Measurements from ENCODE around the gene KMT5C.

Gene KMT5C

DNA sequence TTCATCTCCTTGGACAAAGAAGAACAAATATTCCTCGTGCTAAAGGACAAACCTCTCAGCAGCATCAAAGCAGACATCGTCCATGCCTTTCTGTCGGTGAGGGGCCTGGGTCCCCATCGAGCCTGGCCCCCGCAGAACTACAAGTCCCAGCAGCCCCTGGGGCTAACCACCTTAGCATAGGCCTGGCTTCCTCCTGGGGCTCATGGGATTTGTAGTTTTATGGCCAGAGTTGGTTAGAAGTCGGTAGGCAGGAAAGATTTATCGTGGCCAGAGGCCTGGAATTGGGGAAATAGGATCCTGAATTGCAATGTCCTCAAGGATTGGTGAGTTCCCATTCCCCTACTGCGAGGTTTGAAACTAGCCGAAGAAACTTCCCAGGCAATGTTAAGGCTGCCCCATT lies 34.2 kb upstream of the KMT5C start:
- H3K9me3 ChIP-seq (ENCODE audit: control insufficient read depth in 2 of 2, low read length in 2 of 2) = no peaks in the 10 kb centered on the region
- no peak overlapping the region for H3K9ac ChIP-seq (ENCODE audit: low read depth in 1 of 2, low read length in 2 of 2)
- no peak overlapping the region for H3K27ac ChIP-seq (ENCODE audit: low read depth in 2 of 2, low read length in 2 of 2)
- H3K36me3 ChIP-seq (ENCODE audit: control insufficient read depth in 2 of 2, insufficient read depth in 2 of 2, low read length in 2 of 2) = no peaks in the 10 kb centered on the region
- no peaks in the 10 kb centered on the region for H3K27me3 ChIP-seq (ENCODE audit: control insufficient read depth in 2 of 2, insufficient read depth in 2 of 2, low read length in 2 of 2)
- H3K4me3 ChIP-seq (ENCODE audit: low read length in 2 of 2) = no peak overlapping the region
- H3K4me1 ChIP-seq (ENCODE audit: control insufficient read depth in 2 of 2, insufficient read depth in 2 of 2, low read length in 2 of 2) = peaks cover 0 to 8% of the 10 kb centered on the region in 2 donors

DNA sequence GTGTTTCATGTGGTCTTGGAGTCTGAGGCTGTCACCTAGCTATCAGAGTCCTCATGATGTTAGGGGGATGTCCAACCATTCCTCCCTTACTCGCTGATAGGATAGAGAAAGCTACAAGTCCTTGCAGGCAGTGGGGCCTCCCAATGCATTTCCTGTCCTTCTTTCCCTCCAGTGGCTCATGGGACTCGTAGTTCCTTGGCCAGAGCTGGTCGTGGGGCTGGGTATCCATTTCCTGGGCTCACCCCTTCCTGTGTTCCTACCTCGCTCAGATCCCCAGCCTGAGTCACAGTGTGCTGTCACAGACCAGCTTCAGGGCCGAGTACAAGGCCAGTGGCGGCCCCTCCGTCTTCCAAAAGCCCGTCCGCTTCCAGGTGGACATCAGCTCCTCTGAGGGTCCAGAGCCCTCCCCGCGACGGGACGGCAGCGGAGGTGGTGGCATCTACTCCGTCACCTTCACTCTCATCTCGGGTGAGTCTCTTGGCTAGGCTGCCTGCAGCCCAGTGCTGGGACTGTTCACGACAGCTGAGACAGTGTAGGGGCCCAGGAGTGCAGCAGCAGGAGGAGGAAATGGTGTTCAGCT lies 33.6 kb upstream of the KMT5C start:
- Histone ChIP-seq H3K9me3 (ENCODE audit: control insufficient read depth in 2 of 2, low read length in 2 of 2) (no peaks in the 10 kb centered on the region), H3K27ac (ENCODE audit: low read depth in 2 of 2, low read length in 2 of 2) (no peak overlapping the region), H3K27me3 (ENCODE audit: control insufficient read depth in 2 of 2, insufficient read depth in 2 of 2, low read length in 2 of 2) (no peaks in the 10 kb centered on the region), H3K4me1 (ENCODE audit: control insufficient read depth in 2 of 2, insufficient read depth in 2 of 2, low read length in 2 of 2) (peaks cover 0 to 8% of the 10 kb centered on the region in 2 donors), H3K4me3 (ENCODE audit: low read length in 2 of 2) (no peak overlapping the region), H3K9ac (ENCODE audit: low read depth in 1 of 2, low read length in 2 of 2) (no peak overlapping the region), H3K36me3 (ENCODE audit: control insufficient read depth in 2 of 2, insufficient read depth in 2 of 2, low read length in 2 of 2) (no peaks in the 10 kb centered on the region)

DNA sequence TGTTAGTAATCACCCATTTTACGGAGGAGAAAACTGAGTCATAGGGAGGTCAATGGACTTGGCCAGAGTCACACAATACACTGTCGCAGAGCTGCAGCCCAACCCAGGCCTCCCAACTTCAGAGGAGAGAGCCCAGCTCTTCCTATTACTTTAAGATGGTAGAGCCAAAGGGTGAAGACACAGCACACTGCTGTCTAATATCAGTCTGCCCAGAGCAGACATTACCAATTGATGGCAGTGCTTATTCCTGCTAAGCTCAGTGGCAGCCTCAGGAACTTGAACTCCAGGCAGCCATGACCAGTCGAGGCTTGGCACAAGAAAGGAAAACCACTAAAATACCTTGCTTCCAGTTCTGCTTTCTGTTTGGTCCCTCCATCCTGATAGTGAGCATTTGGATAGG lies 33.0 kb upstream of the KMT5C start:
- Histone ChIP-seq H3K4me3 (ENCODE audit: low read length in 2 of 2) (no peak overlapping the region), H3K4me1 (ENCODE audit: control insufficient read depth in 2 of 2, insufficient read depth in 2 of 2, low read length in 2 of 2) (peaks cover 0 to 3% of the 10 kb centered on the region in 2 donors), H3K36me3 (ENCODE audit: control insufficient read depth in 2 of 2, insufficient read depth in 2 of 2, low read length in 2 of 2) (no peaks in the 10 kb centered on the region), H3K9me3 (ENCODE audit: control insufficient read depth in 2 of 2, low read length in 2 of 2) (no peaks in the 10 kb centered on the region), H3K27ac (ENCODE audit: low read depth in 2 of 2, low read length in 2 of 2) (no peak overlapping the region), H3K9ac (ENCODE audit: low read depth in 1 of 2, low read length in 2 of 2) (no peak overlapping the region), H3K27me3 (ENCODE audit: control insufficient read depth in 2 of 2, insufficient read depth in 2 of 2, low read length in 2 of 2) (no peaks in the 10 kb centered on the region)

DNA sequence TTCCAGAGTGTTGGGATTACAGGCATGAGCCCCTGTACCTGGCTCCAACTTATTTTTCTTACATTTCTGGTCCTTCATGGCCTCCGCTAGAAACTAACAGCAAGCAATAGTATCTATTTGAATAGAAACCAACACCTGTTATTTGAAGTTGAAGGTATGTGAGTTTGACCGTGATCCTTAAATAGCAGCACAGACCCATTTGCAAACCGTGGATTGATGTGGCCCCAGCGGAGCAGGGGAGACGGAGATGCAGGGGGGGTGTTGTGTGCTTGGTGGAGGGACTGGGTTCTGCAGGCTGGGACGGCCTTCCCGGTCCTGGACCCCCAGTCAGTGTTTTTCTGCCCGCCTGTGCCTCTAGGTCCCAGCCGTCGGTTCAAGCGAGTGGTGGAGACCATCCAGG lies 31.4 kb upstream of the KMT5C start:
- H3K27me3 ChIP-seq (ENCODE audit: control insufficient read depth in 2 of 2, insufficient read depth in 2 of 2, low read length in 2 of 2) = no peaks in the 10 kb centered on the region
- no peak overlapping the region for H3K27ac ChIP-seq (ENCODE audit: low read depth in 2 of 2, low read length in 2 of 2)
- no peaks in the 10 kb centered on the region for H3K4me1 ChIP-seq (ENCODE audit: control insufficient read depth in 2 of 2, insufficient read depth in 2 of 2, low read length in 2 of 2)
- H3K36me3 ChIP-seq (ENCODE audit: control insufficient read depth in 2 of 2, insufficient read depth in 2 of 2, low read length in 2 of 2) = no peaks in the 10 kb centered on the region
- no peaks in the 10 kb centered on the region for H3K9me3 ChIP-seq (ENCODE audit: control insufficient read depth in 2 of 2, low read length in 2 of 2)
- H3K4me3 ChIP-seq (ENCODE audit: low read length in 2 of 2) = no peak overlapping the region
- no peak overlapping the region for H3K9ac ChIP-seq (ENCODE audit: low read depth in 1 of 2, low read length in 2 of 2)

DNA sequence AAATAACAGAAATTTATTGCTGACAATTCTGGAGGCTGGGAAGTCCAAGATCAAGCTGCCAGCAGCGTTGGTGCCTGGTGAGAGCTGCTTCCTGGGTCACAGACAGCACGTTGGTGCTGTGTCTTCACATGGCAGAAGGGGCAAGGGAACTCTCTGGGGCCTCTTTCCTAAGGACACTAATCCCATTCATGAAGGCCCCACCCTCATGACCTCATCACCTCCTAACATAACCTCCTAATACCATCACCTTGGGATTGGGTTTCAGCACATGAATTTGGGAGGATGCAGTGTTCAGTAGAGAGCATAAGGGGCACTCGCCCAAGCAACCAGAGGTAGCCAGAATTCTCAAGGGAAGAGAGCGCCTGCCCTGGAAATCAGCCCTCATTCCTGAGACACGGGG lies 30.2 kb upstream of the KMT5C start:
- no peak overlapping the region for H3K27ac ChIP-seq (ENCODE audit: low read depth in 2 of 2, low read length in 2 of 2)
- H3K27me3 ChIP-seq (ENCODE audit: control insufficient read depth in 2 of 2, insufficient read depth in 2 of 2, low read length in 2 of 2) = no peaks in the 10 kb centered on the region
- H3K4me3 ChIP-seq (ENCODE audit: low read length in 2 of 2) = no peak overlapping the region
- H3K9me3 ChIP-seq (ENCODE audit: control insufficient read depth in 2 of 2, low read length in 2 of 2) = no peaks in the 10 kb centered on the region
- no peaks in the 10 kb centered on the region for H3K36me3 ChIP-seq (ENCODE audit: control insufficient read depth in 2 of 2, insufficient read depth in 2 of 2, low read length in 2 of 2)
- no peaks in the 10 kb centered on the region for H3K4me1 ChIP-seq (ENCODE audit: control insufficient read depth in 2 of 2, insufficient read depth in 2 of 2, low read length in 2 of 2)
- H3K9ac ChIP-seq (ENCODE audit: low read depth in 1 of 2, low read length in 2 of 2) = no peak overlapping the region

DNA sequence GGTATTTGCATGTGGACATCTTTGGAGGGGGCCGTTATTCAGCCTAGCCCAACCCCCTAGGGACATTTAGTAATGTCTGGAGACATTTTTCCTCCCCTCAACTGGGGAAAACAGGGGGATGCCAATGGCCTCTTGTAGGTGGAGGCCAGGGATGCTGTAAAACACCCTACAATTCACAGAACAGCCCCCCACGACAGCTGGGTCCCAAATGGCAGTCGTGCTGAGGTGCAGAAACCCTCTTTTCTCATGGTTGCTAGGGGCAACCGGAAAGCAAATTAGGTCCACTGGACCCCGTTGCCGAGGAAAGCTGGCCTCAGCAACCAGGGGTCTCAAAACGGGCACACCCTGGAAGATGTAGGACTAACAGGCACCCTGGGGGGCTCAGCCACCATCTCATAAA lies 29.2 kb upstream of the KMT5C start:
- Histone ChIP-seq H3K36me3 (ENCODE audit: control insufficient read depth in 2 of 2, insufficient read depth in 2 of 2, low read length in 2 of 2) (no peaks in the 10 kb centered on the region), H3K27me3 (ENCODE audit: control insufficient read depth in 2 of 2, insufficient read depth in 2 of 2, low read length in 2 of 2) (no peaks in the 10 kb centered on the region), H3K9me3 (ENCODE audit: control insufficient read depth in 2 of 2, low read length in 2 of 2) (no peaks in the 10 kb centered on the region), H3K4me3 (ENCODE audit: low read length in 2 of 2) (no peak overlapping the region), H3K9ac (ENCODE audit: low read depth in 1 of 2, low read length in 2 of 2) (no peak overlapping the region), H3K27ac (ENCODE audit: low read depth in 2 of 2, low read length in 2 of 2) (no peak overlapping the region), H3K4me1 (ENCODE audit: control insufficient read depth in 2 of 2, insufficient read depth in 2 of 2, low read length in 2 of 2) (no peaks in the 10 kb centered on the region)

DNA sequence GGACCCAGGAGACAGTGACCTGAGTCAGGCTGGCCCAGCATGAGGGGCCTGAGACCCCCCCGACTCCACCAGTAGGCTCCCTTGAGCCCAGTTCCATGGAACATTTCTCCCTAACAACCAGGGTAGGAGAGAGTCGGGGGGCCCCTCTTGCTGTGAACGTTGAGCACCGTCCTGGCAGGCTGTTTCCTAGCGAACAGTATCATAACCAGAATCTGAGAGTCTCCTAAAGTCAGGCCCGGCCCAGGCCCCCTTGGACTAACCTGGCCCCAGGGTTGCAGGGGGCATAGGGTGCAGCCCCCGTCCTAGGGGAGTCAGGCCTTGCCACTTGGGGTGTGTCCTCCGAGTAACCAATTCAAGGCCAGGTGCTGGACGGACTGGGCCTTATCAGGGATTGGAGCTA lies 28.3 kb upstream of the KMT5C start:
- Histone ChIP-seq H3K9ac (ENCODE audit: low read depth in 1 of 2, low read length in 2 of 2) (no peak overlapping the region), H3K36me3 (ENCODE audit: control insufficient read depth in 2 of 2, insufficient read depth in 2 of 2, low read length in 2 of 2) (no peaks in the 10 kb centered on the region), H3K27me3 (ENCODE audit: control insufficient read depth in 2 of 2, insufficient read depth in 2 of 2, low read length in 2 of 2) (no peaks in the 10 kb centered on the region), H3K9me3 (ENCODE audit: control insufficient read depth in 2 of 2, low read length in 2 of 2) (no peaks in the 10 kb centered on the region), H3K27ac (ENCODE audit: low read depth in 2 of 2, low read length in 2 of 2) (no peak overlapping the region), H3K4me1 (ENCODE audit: control insufficient read depth in 2 of 2, insufficient read depth in 2 of 2, low read length in 2 of 2) (no peaks in the 10 kb centered on the region), H3K4me3 (ENCODE audit: low read length in 2 of 2) (no peak overlapping the region)

DNA sequence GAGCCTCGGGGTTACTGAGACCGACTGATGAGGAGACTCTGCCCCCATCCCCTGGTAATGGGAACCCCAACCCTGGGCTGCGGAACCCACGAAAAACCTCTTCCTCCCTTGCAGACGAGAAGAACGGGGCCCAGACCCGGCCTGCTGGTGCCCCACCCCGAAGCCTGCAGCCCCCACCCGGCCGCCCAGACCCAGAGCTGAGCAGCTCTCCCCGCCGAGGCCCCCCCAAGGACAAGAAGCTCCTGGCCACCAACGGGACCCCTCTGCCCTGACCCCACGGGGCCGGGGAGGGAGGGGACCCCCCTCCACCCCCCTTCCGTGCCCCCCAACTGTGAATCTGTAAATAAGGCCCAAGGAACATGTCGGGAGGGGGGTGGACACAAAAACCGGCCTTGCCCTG lies 27.9 kb upstream of the KMT5C start:
- H3K27me3 ChIP-seq (ENCODE audit: control insufficient read depth in 2 of 2, insufficient read depth in 2 of 2, low read length in 2 of 2) = no peaks in the 10 kb centered on the region
- H3K27ac ChIP-seq (ENCODE audit: low read depth in 2 of 2, low read length in 2 of 2) = no peak overlapping the region
- H3K9ac ChIP-seq (ENCODE audit: low read depth in 1 of 2, low read length in 2 of 2) = no peak overlapping the region
- no peaks in the 10 kb centered on the region for H3K36me3 ChIP-seq (ENCODE audit: control insufficient read depth in 2 of 2, insufficient read depth in 2 of 2, low read length in 2 of 2)
- H3K9me3 ChIP-seq (ENCODE audit: control insufficient read depth in 2 of 2, low read length in 2 of 2) = no peaks in the 10 kb centered on the region
- H3K4me3 ChIP-seq (ENCODE audit: low read length in 2 of 2) = no peak overlapping the region
- no peaks in the 10 kb centered on the region for H3K4me1 ChIP-seq (ENCODE audit: control insufficient read depth in 2 of 2, insufficient read depth in 2 of 2, low read length in 2 of 2)

DNA sequence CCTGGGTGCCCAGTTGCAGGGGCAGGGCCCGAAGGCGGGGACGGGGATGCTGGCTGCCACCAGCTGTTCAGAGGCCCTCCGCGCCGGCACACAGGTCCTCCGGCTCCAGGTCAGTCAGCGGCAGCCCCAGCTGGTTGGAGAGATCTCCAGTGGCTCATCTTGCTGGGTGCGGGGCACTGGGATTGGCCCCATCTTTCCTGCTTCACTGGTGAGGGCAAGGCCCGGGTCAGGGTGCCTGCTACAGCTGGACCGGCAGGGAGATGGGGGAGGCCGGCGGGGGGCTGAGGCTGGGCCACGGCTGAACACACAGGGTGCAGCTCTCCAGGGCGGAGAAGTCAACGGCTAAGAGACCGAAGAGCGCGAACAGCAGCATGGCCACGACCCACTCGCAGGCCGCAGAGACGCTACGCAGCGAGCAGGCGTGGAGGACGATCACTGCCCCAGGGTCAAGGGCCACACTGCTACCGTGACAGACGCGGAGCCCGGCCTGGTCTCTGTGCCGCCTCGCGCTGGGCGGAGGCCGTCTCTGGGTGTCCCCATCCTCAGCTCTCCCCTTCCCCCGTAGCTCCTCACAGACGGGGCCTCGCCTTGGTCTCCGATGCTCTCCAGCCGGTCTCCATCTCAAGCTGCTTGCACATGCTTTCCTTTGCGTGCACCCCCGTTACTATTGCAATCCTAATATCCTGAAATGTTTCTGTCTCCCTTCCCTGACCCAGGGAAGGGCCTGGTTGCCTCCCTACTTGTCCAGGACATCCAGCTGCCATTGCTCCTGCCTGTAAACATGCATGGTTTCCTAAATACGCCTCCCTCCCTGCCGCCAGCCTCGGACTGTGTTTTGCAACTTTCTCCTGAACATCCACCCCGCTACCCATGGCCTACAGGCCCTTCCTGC lies 26.8 kb upstream of the KMT5C start:
- no peak overlapping the region for H3K9ac ChIP-seq (ENCODE audit: low read depth in 1 of 2, low read length in 2 of 2)
- H3K9me3 ChIP-seq (ENCODE audit: control insufficient read depth in 2 of 2, low read length in 2 of 2) = no peaks in the 10 kb centered on the region
- H3K27ac ChIP-seq (ENCODE audit: low read depth in 2 of 2, low read length in 2 of 2) = no peak overlapping the region
- H3K4me3 ChIP-seq (ENCODE audit: low read length in 2 of 2) = no peak overlapping the region
- no peaks in the 10 kb centered on the region for H3K27me3 ChIP-seq (ENCODE audit: control insufficient read depth in 2 of 2, insufficient read depth in 2 of 2, low read length in 2 of 2)
- no peaks in the 10 kb centered on the region for H3K4me1 ChIP-seq (ENCODE audit: control insufficient read depth in 2 of 2, insufficient read depth in 2 of 2, low read length in 2 of 2)
- H3K36me3 ChIP-seq (ENCODE audit: control insufficient read depth in 2 of 2, insufficient read depth in 2 of 2, low read length in 2 of 2) = no peaks in the 10 kb centered on the region

DNA sequence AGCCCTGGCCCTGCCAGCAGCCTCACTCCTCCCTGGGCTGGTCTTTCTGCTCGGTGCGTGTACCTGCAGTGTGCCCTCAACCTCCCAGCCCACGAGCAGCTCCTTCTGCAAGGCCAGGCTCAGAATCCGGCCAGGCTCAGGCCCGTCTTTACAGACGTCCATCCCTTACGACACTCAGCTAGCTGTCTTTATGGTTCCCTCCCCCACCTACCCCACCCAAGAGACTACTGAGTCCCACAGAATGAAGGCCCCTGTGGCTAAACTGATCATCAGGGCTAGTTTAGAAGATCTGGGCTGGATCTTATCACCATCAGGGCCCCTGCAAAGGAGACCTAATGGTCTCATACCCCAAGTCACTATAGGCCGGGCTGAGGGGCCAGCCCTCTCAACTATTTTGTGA lies 25.3 kb upstream of the KMT5C start:
- Histone ChIP-seq H3K9me3 (ENCODE audit: control insufficient read depth in 2 of 2, low read length in 2 of 2) (no peaks in the 10 kb centered on the region), H3K27ac (ENCODE audit: low read depth in 2 of 2, low read length in 2 of 2) (no peak overlapping the region), H3K36me3 (ENCODE audit: control insufficient read depth in 2 of 2, insufficient read depth in 2 of 2, low read length in 2 of 2) (no peaks in the 10 kb centered on the region), H3K4me3 (ENCODE audit: low read length in 2 of 2) (no peak overlapping the region), H3K4me1 (ENCODE audit: control insufficient read depth in 2 of 2, insufficient read depth in 2 of 2, low read length in 2 of 2) (no peaks in the 10 kb centered on the region), H3K27me3 (ENCODE audit: control insufficient read depth in 2 of 2, insufficient read depth in 2 of 2, low read length in 2 of 2) (no peaks in the 10 kb centered on the region), H3K9ac (ENCODE audit: low read depth in 1 of 2, low read length in 2 of 2) (no peak overlapping the region)

Measured in mucosa of rectum (tissue), 2 donors.